Subcutaneous abdominal adipose tissue (tissue), 5 donors: ENCODE data around the gene MSN.

Experiments used
- H3K27ac ChIP-seq: one replicate; pipeline ENCODE4 v1.7.0; 2013; ENCODE audit warnings: low read depth, mild to moderate bottlenecking, inconsistent platforms, low read length, moderate library complexity
- H3K27me3 ChIP-seq, 5 donors: one replicate each; pipeline ENCODE4 v1.7.0; 2013; ENCODE audit warnings: low read length in 5 of 5, inconsistent platforms in 1 of 5; ENCODE audit not compliant: control insufficient read depth in 5 of 5, insufficient read depth in 4 of 5
- H3K36me3 ChIP-seq, 5 donors: one replicate each; pipeline ENCODE4 v1.7.0; 2013; ENCODE audit warnings: low read length in 5 of 5; ENCODE audit not compliant: control insufficient read depth in 5 of 5, insufficient read depth in 5 of 5
- H3K4me1 ChIP-seq, 5 donors: one replicate each; pipeline ENCODE4 v1.7.0; 2013; ENCODE audit warnings: low read length in 5 of 5, mild to moderate bottlenecking in 3 of 5, moderate library complexity in 1 of 5; ENCODE audit not compliant: control insufficient read depth in 5 of 5, insufficient read depth in 5 of 5
- H3K4me3 ChIP-seq, 5 donors: one replicate each; pipeline ENCODE4 v1.7.0; 2013; ENCODE audit warnings: low read length in 5 of 5, low read depth in 1 of 5
- H3K9ac ChIP-seq, 5 donors: one replicate each; pipeline ENCODE4 v1.7.0; 2013; ENCODE audit warnings: low read length in 5 of 5, mild to moderate bottlenecking in 4 of 5, moderate library complexity in 3 of 5
- H3K9me3 ChIP-seq, 5 donors: one replicate each; pipeline ENCODE4 v1.7.0; 2013; ENCODE audit warnings: low read length in 5 of 5; ENCODE audit not compliant: control insufficient read depth in 5 of 5
- donor health status: healthy.
- donor health status: healthy.
- donor health status: healthy.
- donor health status: healthy.
- donor health status: healthy.

MSN gene

DNA sequence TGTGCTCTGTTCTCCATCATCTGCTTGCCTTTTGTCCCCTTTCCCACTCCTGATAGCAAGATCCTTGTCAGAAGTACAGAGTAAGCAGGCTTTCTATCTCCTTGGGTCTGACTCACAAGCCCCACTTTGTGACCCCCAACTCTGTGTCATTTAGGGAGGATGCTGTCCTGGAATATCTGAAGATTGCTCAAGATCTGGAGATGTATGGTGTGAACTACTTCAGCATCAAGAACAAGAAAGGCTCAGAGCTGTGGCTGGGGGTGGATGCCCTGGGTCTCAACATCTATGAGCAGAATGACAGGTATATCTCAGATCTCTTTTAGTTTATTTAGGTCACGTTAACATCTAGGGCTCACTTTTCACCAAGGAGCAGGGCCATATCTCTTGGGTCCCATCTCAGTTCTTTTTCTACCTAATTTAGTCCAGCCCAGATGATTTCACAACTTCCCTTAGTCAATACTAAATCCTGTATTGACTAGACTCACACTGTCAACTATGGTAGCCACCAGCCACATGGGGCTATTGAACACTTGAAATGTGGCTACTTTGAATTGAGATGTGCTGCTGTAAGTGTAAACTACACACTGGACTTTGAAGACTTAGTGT, 64.3 kb downstream of the MSN start:
- no peak overlapping the region for H3K9ac ChIP-seq
- no peak overlapping the region for H3K4me3 ChIP-seq
- peaks cover 0 to 6% (median 0%) of the 10 kb centered on the region in 5 donors for H3K4me1 ChIP-seq
- H3K9me3 ChIP-seq, result peaks cover 0 to 2% (median 0%) of the 10 kb centered on the region in 5 donors
- H3K36me3 ChIP-seq, result peaks cover 20 to 80% (median 74%) of the 10 kb centered on the region in 5 donors
- no peak overlapping the region for H3K27ac ChIP-seq
- H3K27me3 ChIP-seq, result peaks cover 0 to 6% (median 0%) of the 10 kb centered on the region in 5 donors

DNA sequence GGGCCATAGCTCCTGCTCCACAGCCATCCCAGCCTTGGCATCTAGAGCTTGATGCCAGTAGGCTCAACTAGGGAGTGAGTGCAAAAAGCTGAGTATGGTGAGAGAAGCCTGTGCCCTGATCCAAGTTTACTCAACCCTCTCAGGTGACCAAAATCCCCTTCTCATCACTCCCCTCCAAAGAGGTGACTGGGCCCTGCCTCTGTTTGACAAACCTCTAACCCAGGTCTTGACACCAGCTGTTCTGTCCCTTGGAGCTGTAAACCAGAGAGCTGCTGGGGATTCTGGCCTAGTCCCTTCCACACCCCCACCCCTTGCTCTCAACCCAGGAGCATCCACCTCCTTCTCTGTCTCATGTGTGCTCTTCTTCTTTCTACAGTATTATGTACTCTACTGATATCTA, 73.5 kb downstream of the MSN start:
- H3K4me3 ChIP-seq, result no peak overlapping the region
- H3K9ac ChIP-seq, result no peak overlapping the region
- peaks cover 22 to 64% (median 59%) of the 10 kb centered on the region in 5 donors for H3K36me3 ChIP-seq
- H3K9me3 ChIP-seq, result peaks cover 0 to 2% (median 0%) of the 10 kb centered on the region in 5 donors
- H3K27ac ChIP-seq, result no peak overlapping the region
- no peaks in the 10 kb centered on the region for H3K4me1 ChIP-seq
- H3K27me3 ChIP-seq, result peaks cover 0 to 7% (median 0%) of the 10 kb centered on the region in 5 donors

- Histone ChIP-seq H3K27me3 (peaks cover 0 to 7% (median 2%) of the 10 kb centered on the region in 5 donors), H3K27ac (no peak overlapping the region), H3K4me1 (no peaks in the 10 kb centered on the region), H3K9ac (no peak overlapping the region), H3K36me3 (peaks cover 22 to 55% (median 53%) of the 10 kb centered on the region in 5 donors), H3K9me3 (peaks cover 0 to 2% (median 0%) of the 10 kb centered on the region in 5 donors), H3K4me3 (no peak overlapping the region)
These were observed 74.4 kb downstream of the MSN start for GRCh38 chrX:65741823-65742222.

GRCh38 chrX:65744965-65745364, 77.5 kb downstream of the MSN start:
- H3K27ac ChIP-seq, result no peak overlapping the region
- no peak overlapping the region for H3K9ac ChIP-seq
- H3K4me1 ChIP-seq, result no peaks in the 10 kb centered on the region
- H3K27me3 ChIP-seq, result peaks cover 0 to 2% (median 0%) of the 10 kb centered on the region in 5 donors
- no peak overlapping the region for H3K4me3 ChIP-seq
- peaks cover 9 to 24% (median 23%) of the 10 kb centered on the region in 5 donors for H3K36me3 ChIP-seq
- no peaks in the 10 kb centered on the region for H3K9me3 ChIP-seq

- no peak overlapping the region for H3K9ac ChIP-seq
- no peak overlapping the region for H3K4me3 ChIP-seq
- no peaks in the 10 kb centered on the region for H3K4me1 ChIP-seq
- no peak overlapping the region for H3K27ac ChIP-seq
- H3K9me3 ChIP-seq, result no peaks in the 10 kb centered on the region
- H3K27me3 ChIP-seq, result peaks cover 0 to 2% (median 0%) of the 10 kb centered on the region in 5 donors
- H3K36me3 ChIP-seq, result peaks cover 5 to 19% (median 19%) of the 10 kb centered on the region in 5 donors
These were observed 78.0 kb downstream of the MSN start for GRCh38 chrX:65745427-65745826.

DNA sequence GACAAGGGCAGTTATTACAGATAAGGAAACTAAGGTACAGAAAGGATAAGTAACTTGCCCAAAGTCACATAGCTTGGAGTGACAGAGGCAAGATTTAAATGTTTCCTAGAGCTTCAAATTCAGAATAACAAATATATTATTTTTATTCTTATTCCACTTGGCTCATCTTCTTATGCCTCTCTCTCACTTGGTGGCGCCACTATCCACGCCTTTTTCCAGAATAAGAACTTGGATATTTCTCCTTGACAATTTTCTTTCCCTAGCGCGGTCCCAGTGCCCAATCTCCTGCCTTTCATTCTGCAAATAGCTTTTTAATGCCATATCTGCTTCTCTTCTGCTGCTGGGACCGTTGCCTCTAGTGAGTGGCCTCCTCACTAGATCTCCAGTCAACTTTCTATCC, 78.5 kb downstream of the MSN start:
- Histone ChIP-seq H3K9ac (no peak overlapping the region), H3K9me3 (no peaks in the 10 kb centered on the region), H3K36me3 (peaks cover 1 to 13% (median 13%) of the 10 kb centered on the region in 5 donors), H3K27ac (no peak overlapping the region), H3K27me3 (peaks cover 0 to 4% (median 2%) of the 10 kb centered on the region in 5 donors), H3K4me3 (no peak overlapping the region), H3K4me1 (no peaks in the 10 kb centered on the region)

GRCh38 chrX:65750674-65751469, 83.4 kb downstream of the MSN start:
- Histone ChIP-seq H3K27ac (no peak overlapping the region), H3K27me3 (peaks cover 0 to 13% (median 11%) of the 10 kb centered on the region in 5 donors), H3K4me1 (no peaks in the 10 kb centered on the region), H3K9me3 (no peaks in the 10 kb centered on the region), H3K36me3 (no peaks in the 10 kb centered on the region), H3K4me3 (no peak overlapping the region), H3K9ac (no peak overlapping the region)

GRCh38 chrX:65751519-65751918, 84.1 kb downstream of the MSN start:
- H3K36me3 ChIP-seq, result no peaks in the 10 kb centered on the region
- no peak overlapping the region for H3K9ac ChIP-seq
- peaks cover 0 to 14% (median 8%) of the 10 kb centered on the region in 5 donors for H3K27me3 ChIP-seq
- H3K9me3 ChIP-seq, result no peaks in the 10 kb centered on the region
- no peak overlapping the region for H3K4me3 ChIP-seq
- H3K4me1 ChIP-seq, result no peaks in the 10 kb centered on the region
- no peak overlapping the region for H3K27ac ChIP-seq

- Histone ChIP-seq H3K27me3 (peaks cover 0 to 14% (median 8%) of the 10 kb centered on the region in 5 donors), H3K4me3 (no peak overlapping the region), H3K27ac (no peak overlapping the region), H3K4me1 (no peaks in the 10 kb centered on the region), H3K36me3 (no peaks in the 10 kb centered on the region), H3K9me3 (no peaks in the 10 kb centered on the region), H3K9ac (no peak overlapping the region)
These were observed 84.8 kb downstream of the MSN start for GRCh38 chrX:65752294-65752693.

DNA sequence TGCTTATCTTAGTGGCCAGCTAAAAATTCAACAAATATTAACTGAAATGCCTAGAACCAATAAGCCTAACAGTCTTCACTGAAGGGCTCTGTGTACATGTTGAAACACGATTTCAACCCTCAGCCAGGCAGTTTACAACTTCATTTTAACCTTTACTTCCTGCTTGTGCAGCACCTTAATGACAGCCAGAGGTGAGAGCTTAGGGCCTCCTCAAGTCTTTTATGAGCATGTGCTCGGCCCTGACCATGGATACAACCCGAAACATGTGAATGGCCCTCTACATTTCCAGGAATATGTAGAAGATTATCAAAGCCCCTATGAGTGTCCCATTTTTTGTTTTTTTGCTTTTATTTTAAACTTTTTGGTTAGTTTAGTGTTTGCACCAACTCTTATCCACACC, 88.3 kb downstream of the MSN start:
- H3K27me3 ChIP-seq, result peaks cover 0 to 20% (median 8%) of the 10 kb centered on the region in 5 donors
- H3K4me3 ChIP-seq, result no peak overlapping the region
- no peaks in the 10 kb centered on the region for H3K4me1 ChIP-seq
- no peak overlapping the region for H3K9ac ChIP-seq
- H3K9me3 ChIP-seq, result peaks cover 0 to 4% (median 0%) of the 10 kb centered on the region in 5 donors
- no peak overlapping the region for H3K27ac ChIP-seq
- no peaks in the 10 kb centered on the region for H3K36me3 ChIP-seq
